ENCODE results near the gene NUDCD2.

The NUDCD2 gene

DNA sequence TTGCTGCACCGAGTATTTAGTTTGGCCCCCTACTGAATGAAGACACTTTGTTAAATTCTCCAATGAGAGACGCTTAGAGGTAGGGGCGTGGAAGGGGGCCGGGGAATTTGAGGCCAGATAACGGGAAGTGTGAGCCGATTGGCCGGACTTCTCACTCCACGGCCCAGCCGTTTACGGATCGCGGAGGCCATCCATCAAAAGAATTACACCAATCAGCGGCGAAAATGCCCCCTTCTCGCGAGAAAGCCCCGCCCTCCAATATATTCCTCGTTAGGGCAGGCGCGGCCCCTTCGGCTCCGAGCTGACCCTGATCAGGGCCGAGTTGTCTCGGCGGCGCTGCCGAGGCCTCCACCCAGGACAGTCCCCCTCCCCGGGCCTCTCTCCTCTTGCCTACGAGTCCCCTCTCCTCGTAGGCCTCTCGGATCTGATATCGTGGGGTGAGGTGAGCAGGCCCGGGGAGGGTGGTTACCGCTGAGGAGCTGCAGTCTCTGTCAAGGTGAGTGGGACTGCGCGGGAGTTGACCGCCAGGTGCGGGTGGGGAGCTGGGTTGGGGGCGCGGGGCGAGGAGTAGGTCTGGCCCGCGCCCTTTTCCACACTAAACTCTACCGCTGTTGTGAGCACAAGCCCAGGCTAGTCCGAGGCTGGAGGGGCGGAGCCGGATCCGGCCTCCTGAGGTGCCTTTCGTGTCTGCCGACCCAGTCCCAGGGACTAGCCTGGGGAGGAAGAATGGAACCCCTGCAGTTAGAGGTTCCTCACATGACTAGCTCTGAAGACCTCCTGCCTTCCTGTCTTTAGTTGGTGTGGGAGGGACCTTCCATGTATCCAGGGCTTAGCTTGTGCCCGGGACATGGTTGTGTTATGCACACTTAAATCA is 22.4 kb downstream of the NUDCD2 start, which contains the start of gene CCNG1:
CCNG1 (plus strand) TSS at position 287 of the 874 bp plus-strand sequence. CDS start 1,662 bp downstream, outside the sequence.
- peak within 1 kb of the TSS; percentile 97 for H3K27ac ChIP-seq (ENCODE audit: low read length, poor library complexity, severe bottlenecking)
- H2BK12ac ChIP-seq (ENCODE audit: low read length in 2 of 2) = no peak within 1 kb of the TSS
- H3K27me3 ChIP-seq (ENCODE audit: control insufficient read depth in 1 of 2, insufficient read depth in 1 of 2, low read length in 2 of 2) = no peaks in the 10 kb centered on the region
- H3K14ac ChIP-seq (ENCODE audit: low read length in 2 of 2) = peak within 1 kb of the TSS; percentile 49 to 64
- peaks cover 0 to 37% of the 10 kb centered on the region in 2 experiments for H3K36me3 ChIP-seq (ENCODE audit: control insufficient read depth in 1 of 2, insufficient read depth in 2 of 2, low read depth in 1 of 2, low read length in 2 of 2)
- H2BK120ac ChIP-seq (ENCODE audit: low read depth, low read length) = peak within 1 kb of the TSS; percentile 54
- peak within 1 kb of the TSS; percentile 78 to 96 for H3K4me3 ChIP-seq (ENCODE audit: insufficient read depth in 1 of 2, low read depth in 1 of 2, low read length in 2 of 2)
- H2AK5ac ChIP-seq (ENCODE audit: low read length, severe bottlenecking) = peak within 1 kb of the TSS; percentile 42
- no peaks in the 10 kb centered on the region for H3K9me3 ChIP-seq (ENCODE audit: control insufficient read depth, low read length)
- DNase-seq = peak; percentile 98
- H4K8ac ChIP-seq (ENCODE audit: low read length) = peak within 1 kb of the TSS; percentile 94
- peak within 1 kb of the TSS in 1 of 2 experiments; percentile 51 for H3K23ac ChIP-seq (ENCODE audit: low read length in 2 of 2)
- H4K91ac ChIP-seq (ENCODE audit: low read length) = peak within 1 kb of the TSS; percentile 90
- H3K9ac ChIP-seq (ENCODE audit: low read length) = peak within 1 kb of the TSS; percentile 99
- H2AFZ ChIP-seq (ENCODE audit: low read depth, low read length) = no peak within 1 kb of the TSS
- no peaks in the 10 kb centered on the region for H3K4me1 ChIP-seq (ENCODE audit: control insufficient read depth, insufficient read depth, low read depth, low read length)
- peak within 1 kb of the TSS; percentile 67 to 96 for H3K18ac ChIP-seq (ENCODE audit: low read depth in 1 of 2, low read length in 2 of 2)
- peak within 1 kb of the TSS; percentile 96 for H2BK5ac ChIP-seq (ENCODE audit: low read depth, low read length, poor library complexity, severe bottlenecking)
- H2BK15ac ChIP-seq (ENCODE audit: low read depth, poor library complexity, severe bottlenecking) = peak within 1 kb of the TSS; percentile 99
- no peaks in the 10 kb centered on the region for H3K79me1 ChIP-seq (replicated peaks; ENCODE audit: low read length, poor library complexity, severe bottlenecking)
- peak within 1 kb of the TSS; percentile 60 to 96 for H3K4ac ChIP-seq (ENCODE audit: low read depth in 1 of 2, low read length in 2 of 2)
- peak within 1 kb of the TSS; percentile 69 for H3K4me2 ChIP-seq (ENCODE audit: low read length, poor library complexity, severe bottlenecking)
- under 1% methylated on average over 41 of the region's 51 CpGs for WGBS

DNA sequence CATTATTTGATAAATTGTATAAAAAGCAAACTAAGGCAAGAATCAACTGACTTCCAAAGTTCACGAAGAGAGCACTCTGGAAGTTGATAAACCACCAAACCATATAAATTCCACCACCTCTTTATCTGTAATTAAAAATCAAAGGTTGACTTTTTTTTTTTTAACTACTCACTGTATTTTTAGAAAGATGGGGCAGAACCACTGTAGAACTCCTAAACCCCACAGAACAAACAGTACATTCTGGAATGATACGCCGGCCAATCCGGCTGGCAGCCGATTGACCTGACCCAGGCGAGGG is 22.9 kb downstream of the NUDCD2 start:
- Histone ChIP-seq H2BK5ac (ENCODE audit: low read depth, low read length, poor library complexity, severe bottlenecking) (no peak overlapping the region), H3K4me1 (ENCODE audit: control insufficient read depth, insufficient read depth, low read depth, low read length) (no peaks in the 10 kb centered on the region), H2AK5ac (ENCODE audit: low read length, severe bottlenecking) (no peak overlapping the region), H2BK12ac (ENCODE audit: low read length in 2 of 2) (no peak overlapping the region), H3K9me3 (ENCODE audit: control insufficient read depth, low read length) (no peaks in the 10 kb centered on the region), H3K9ac (ENCODE audit: low read length) (peak overlapping the region; percentile 99), H3K27me3 (ENCODE audit: control insufficient read depth in 1 of 2, insufficient read depth in 1 of 2, low read length in 2 of 2) (no peaks in the 10 kb centered on the region), H3K4ac (ENCODE audit: low read depth in 1 of 2, low read length in 2 of 2) (no peak overlapping the region), H2AFZ (ENCODE audit: low read depth, low read length) (no peak overlapping the region), H3K14ac (ENCODE audit: low read length in 2 of 2) (no peak overlapping the region), H4K8ac (ENCODE audit: low read length) (no peak overlapping the region), H4K91ac (ENCODE audit: low read length) (no peak overlapping the region), H3K4me3 (ENCODE audit: insufficient read depth in 1 of 2, low read depth in 1 of 2, low read length in 2 of 2) (peak overlapping the region in 1 of 2 experiments; percentile 96), H2BK120ac (ENCODE audit: low read depth, low read length) (no peak overlapping the region), H3K23ac (ENCODE audit: low read length in 2 of 2) (no peak overlapping the region), H2BK15ac (ENCODE audit: low read depth, poor library complexity, severe bottlenecking) (no peak overlapping the region), H3K79me1 (replicated peaks; ENCODE audit: low read length, poor library complexity, severe bottlenecking) (no peaks in the 10 kb centered on the region), H3K4me2 (ENCODE audit: low read length, poor library complexity, severe bottlenecking) (peak overlapping the region; percentile 69), H3K36me3 (ENCODE audit: control insufficient read depth in 1 of 2, insufficient read depth in 2 of 2, low read depth in 1 of 2, low read length in 2 of 2) (peaks cover 0 to 31% of the 10 kb centered on the region in 2 experiments), H3K18ac (ENCODE audit: low read depth in 1 of 2, low read length in 2 of 2) (no peak overlapping the region), H3K27ac (ENCODE audit: low read length, poor library complexity, severe bottlenecking) (peak overlapping the region; percentile 60)
- DNase-seq = no peak
- WGBS = 0% methylated on average over 5 of the region's 6 CpGs

DNA sequence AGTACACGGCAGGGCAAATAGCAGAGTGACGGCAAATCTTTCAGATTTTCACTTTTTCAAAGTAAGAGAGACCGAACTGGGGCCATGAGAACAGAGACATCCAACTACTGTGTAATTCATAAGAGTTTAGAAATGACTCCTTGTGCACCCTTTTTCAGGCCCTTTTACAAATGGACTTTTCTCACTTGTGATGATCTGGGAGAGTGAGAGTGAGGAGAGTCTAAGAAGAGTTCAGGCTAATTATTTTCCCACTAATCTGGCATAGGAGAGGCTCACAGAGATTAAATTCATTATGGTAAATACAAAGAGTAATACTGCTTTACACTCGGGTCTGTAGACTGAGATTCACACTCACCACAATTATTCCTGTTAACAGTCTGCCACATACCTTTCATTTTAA is 23.4 kb downstream of the NUDCD2 start:
- peak overlapping the region; percentile 93 for H2AK5ac ChIP-seq (ENCODE audit: low read length, severe bottlenecking)
- H4K91ac ChIP-seq (ENCODE audit: low read length) = no peak overlapping the region
- no peak overlapping the region for H2BK120ac ChIP-seq (ENCODE audit: low read depth, low read length)
- H3K18ac ChIP-seq (ENCODE audit: low read depth in 1 of 2, low read length in 2 of 2) = no peak overlapping the region
- H3K4me3 ChIP-seq (ENCODE audit: insufficient read depth in 1 of 2, low read depth in 1 of 2, low read length in 2 of 2) = no peak overlapping the region
- peak overlapping the region; percentile 56 for H3K27ac ChIP-seq (ENCODE audit: low read length, poor library complexity, severe bottlenecking)
- H3K14ac ChIP-seq (ENCODE audit: low read length in 2 of 2) = no peak overlapping the region
- H3K4me2 ChIP-seq (ENCODE audit: low read length, poor library complexity, severe bottlenecking) = peak overlapping the region; percentile 69
- H3K36me3 ChIP-seq (ENCODE audit: control insufficient read depth in 1 of 2, insufficient read depth in 2 of 2, low read depth in 1 of 2, low read length in 2 of 2) = peaks cover 0 to 27% of the 10 kb centered on the region in 2 experiments
- no peak overlapping the region for H2BK15ac ChIP-seq (ENCODE audit: low read depth, poor library complexity, severe bottlenecking)
- no peak overlapping the region for H3K23ac ChIP-seq (ENCODE audit: low read length in 2 of 2)
- no peak for DNase-seq
- no peaks in the 10 kb centered on the region for H3K4me1 ChIP-seq (ENCODE audit: control insufficient read depth, insufficient read depth, low read depth, low read length)
- no peaks in the 10 kb centered on the region for H3K79me1 ChIP-seq (replicated peaks; ENCODE audit: low read length, poor library complexity, severe bottlenecking)
- WGBS = 86% methylated on average over 3 of the region's 4 CpGs
- peak overlapping the region; percentile 99 for H3K9ac ChIP-seq (ENCODE audit: low read length)
- no peak overlapping the region for H4K8ac ChIP-seq (ENCODE audit: low read length)
- H2BK12ac ChIP-seq (ENCODE audit: low read length in 2 of 2) = no peak overlapping the region
- H3K9me3 ChIP-seq (ENCODE audit: control insufficient read depth, low read length) = no peaks in the 10 kb centered on the region
- H2BK5ac ChIP-seq (ENCODE audit: low read depth, low read length, poor library complexity, severe bottlenecking) = no peak overlapping the region
- H3K27me3 ChIP-seq (ENCODE audit: control insufficient read depth in 1 of 2, insufficient read depth in 1 of 2, low read length in 2 of 2) = no peaks in the 10 kb centered on the region
- H2AFZ ChIP-seq (ENCODE audit: low read depth, low read length) = no peak overlapping the region
- no peak overlapping the region for H3K4ac ChIP-seq (ENCODE audit: low read depth in 1 of 2, low read length in 2 of 2)

DNA sequence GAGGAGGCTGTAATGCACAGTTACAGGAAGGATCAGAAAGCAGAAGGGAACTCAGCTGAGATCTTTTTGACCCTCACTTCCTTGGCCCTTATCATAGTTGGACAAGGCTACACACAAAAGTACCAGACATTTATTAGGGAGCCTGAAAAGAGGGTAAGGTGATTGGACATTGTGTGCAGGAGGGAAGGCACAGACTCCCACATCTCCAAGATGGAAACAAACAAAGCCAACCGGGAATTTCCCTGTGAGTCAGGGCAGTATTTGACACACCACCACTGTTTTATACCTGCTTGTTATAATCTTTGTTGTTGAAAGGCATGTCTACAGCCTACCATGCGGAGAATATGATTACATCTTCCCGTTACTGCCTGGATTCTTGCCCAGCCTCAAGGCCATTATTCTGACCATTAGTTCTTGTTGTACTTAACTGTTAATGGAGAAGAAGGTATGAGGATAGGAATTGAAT is 25.5 kb downstream of the NUDCD2 start:
- DNase-seq = peak; percentile 41
- H3K18ac ChIP-seq (ENCODE audit: low read depth in 1 of 2, low read length in 2 of 2) = no peak overlapping the region
- H2BK120ac ChIP-seq (ENCODE audit: low read depth, low read length) = no peak overlapping the region
- H3K27me3 ChIP-seq (ENCODE audit: control insufficient read depth in 1 of 2, insufficient read depth in 1 of 2, low read length in 2 of 2) = no peaks in the 10 kb centered on the region
- no peak overlapping the region for H2AK5ac ChIP-seq (ENCODE audit: low read length, severe bottlenecking)
- H3K14ac ChIP-seq (ENCODE audit: low read length in 2 of 2) = no peak overlapping the region
- no peaks in the 10 kb centered on the region for H3K9me3 ChIP-seq (ENCODE audit: control insufficient read depth, low read length)
- H2BK15ac ChIP-seq (ENCODE audit: low read depth, poor library complexity, severe bottlenecking) = no peak overlapping the region
- H2BK12ac ChIP-seq (ENCODE audit: low read length in 2 of 2) = no peak overlapping the region
- no peak overlapping the region for H3K4ac ChIP-seq (ENCODE audit: low read depth in 1 of 2, low read length in 2 of 2)
- peaks cover 0 to 6% of the 10 kb centered on the region in 2 experiments for H3K36me3 ChIP-seq (ENCODE audit: control insufficient read depth in 1 of 2, insufficient read depth in 2 of 2, low read depth in 1 of 2, low read length in 2 of 2)
- no peak overlapping the region for H3K9ac ChIP-seq (ENCODE audit: low read length)
- no peak overlapping the region for H2BK5ac ChIP-seq (ENCODE audit: low read depth, low read length, poor library complexity, severe bottlenecking)
- no peak overlapping the region for H3K4me3 ChIP-seq (ENCODE audit: insufficient read depth in 1 of 2, low read depth in 1 of 2, low read length in 2 of 2)
- H3K79me1 ChIP-seq (replicated peaks; ENCODE audit: low read length, poor library complexity, severe bottlenecking) = no peaks in the 10 kb centered on the region
- H3K4me1 ChIP-seq (ENCODE audit: control insufficient read depth, insufficient read depth, low read depth, low read length) = no peaks in the 10 kb centered on the region
- no peak overlapping the region for H3K27ac ChIP-seq (ENCODE audit: low read length, poor library complexity, severe bottlenecking)
- no peak overlapping the region for H4K8ac ChIP-seq (ENCODE audit: low read length)
- no peak overlapping the region for H2AFZ ChIP-seq (ENCODE audit: low read depth, low read length)
- H3K23ac ChIP-seq (ENCODE audit: low read length in 2 of 2) = no peak overlapping the region
- no peak overlapping the region for H4K91ac ChIP-seq (ENCODE audit: low read length)
- no peak overlapping the region for H3K4me2 ChIP-seq (ENCODE audit: low read length, poor library complexity, severe bottlenecking)
- 71% methylated on average over 1 of the region's 3 CpGs for WGBS
